ENCODE measurements around the gene ERC2. TPM values are rescaled to one million over a fixed set of nuclear protein-coding genes. Genes with fewer than 3 reads are reported as not detected.

The ERC2 gene
- total and polyA plus RNA-seq, 11 donors, result 0.16 to 3.8 (median 1.6) TPM

DNA sequence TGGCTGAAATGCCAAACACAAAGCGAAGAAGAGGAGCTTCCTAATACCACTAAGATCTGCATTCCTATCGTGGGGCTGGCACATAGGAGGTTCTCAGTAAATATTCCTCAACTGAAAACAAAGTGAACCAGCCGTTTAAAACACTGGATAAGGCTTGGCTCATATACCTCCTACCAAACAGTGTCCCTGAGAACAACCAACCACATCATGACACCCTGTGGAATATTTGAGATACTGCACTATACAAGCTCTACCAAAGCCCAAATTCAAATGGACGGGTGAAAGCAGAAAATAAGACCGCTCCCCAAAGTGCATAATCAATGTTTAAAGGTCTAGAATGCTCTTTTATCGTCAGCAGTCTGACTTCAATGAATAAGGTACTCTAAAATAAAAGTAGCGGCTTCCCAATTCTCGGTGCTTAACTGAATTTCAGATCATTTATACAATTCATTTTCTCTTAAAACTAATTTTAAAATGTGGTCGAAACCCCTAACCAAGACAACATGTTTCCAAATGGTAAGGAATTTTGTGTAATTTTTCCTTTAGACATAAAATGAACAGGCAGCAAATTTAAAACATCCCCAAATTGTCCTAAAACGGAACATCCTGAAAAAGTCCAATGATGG, 425.8 kb downstream of the ERC2 start:
- intact Hi-C loops (cut with DNase I), result loop anchor here (2.0 to 10.0 kb wide), 6 partner anchors 295 to 560 kb away; partner anchors contain the start of gene WNT5A (in 7 of the 10)
- Histone ChIP-seq H3K36me3 (no peaks in the 10 kb centered on the region), H3K9me3 (peaks cover 0 to 29% (median 13%) of the 10 kb centered on the region in 12 donors), H3K27ac (no peak overlapping the region), H3K27me3 (peaks cover 0 to 31% (median 0%) of the 10 kb centered on the region in 9 donors), H3K4me1 (no peaks in the 10 kb centered on the region), H3K4me3 (no peak overlapping the region)
- DNase-seq (no peak), ATAC-seq (peak; percentile 51 to 80 (median 74))
- TF ChIP-seq, protein P1, sequence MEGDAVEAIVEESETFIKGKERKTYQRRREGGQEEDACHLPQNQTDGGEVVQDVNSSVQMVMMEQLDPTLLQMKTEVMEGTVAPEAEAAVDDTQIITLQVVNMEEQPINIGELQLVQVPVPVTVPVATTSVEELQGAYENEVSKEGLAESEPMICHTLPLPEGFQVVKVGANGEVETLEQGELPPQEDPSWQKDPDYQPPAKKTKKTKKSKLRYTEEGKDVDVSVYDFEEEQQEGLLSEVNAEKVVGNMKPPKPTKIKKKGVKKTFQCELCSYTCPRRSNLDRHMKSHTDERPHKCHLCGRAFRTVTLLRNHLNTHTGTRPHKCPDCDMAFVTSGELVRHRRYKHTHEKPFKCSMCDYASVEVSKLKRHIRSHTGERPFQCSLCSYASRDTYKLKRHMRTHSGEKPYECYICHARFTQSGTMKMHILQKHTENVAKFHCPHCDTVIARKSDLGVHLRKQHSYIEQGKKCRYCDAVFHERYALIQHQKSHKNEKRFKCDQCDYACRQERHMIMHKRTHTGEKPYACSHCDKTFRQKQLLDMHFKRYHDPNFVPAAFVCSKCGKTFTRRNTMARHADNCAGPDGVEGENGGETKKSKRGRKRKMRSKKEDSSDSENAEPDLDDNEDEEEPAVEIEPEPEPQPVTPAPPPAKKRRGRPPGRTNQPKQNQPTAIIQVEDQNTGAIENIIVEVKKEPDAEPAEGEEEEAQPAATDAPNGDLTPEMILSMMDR (IDR thresholded peaks at IDR 0.05), result peak in 11 of 12 donors; percentile 34 to 58 (median 52)
- no peak for TF ChIP-seq POLR2A (IDR thresholded peaks at IDR 0.05)
- 51 to 57% (median 53%) methylated on average over 10 of the region's 10 CpGs for WGBS, 4 donors

DNA sequence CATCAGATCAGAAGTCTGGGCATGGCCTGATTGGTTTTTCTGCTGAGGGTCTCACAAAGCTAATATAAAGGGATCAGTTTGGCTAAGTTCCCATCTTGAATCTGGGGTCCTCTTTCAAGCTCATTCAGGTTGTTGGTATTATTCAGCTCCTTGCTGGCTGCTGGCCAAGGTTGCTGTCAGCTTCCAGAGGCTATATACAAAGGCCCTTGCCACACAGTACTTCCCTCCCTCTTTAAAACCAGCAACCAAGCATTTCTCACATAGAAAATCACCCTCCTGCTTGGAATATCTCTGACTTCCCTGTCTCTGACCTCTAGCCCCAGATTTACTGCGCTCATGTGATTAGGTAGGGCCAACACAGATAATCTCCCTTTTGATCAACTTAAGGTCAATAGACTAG, 442.9 kb downstream of the ERC2 start:
- ATAC-seq, result no peak
- intact Hi-C loops (cut with DNase I), result no loop called here
- Histone ChIP-seq H3K36me3 (no peaks in the 10 kb centered on the region), H3K27me3 (peaks cover 0 to 59% (median 3%) of the 10 kb centered on the region in 9 donors), H3K4me1 (no peaks in the 10 kb centered on the region), H3K4me3 (no peak overlapping the region), H3K27ac (no peak overlapping the region), H3K9me3 (no peaks in the 10 kb centered on the region)
- TF ChIP-seq, protein P1 (IDR thresholded peaks at IDR 0.05), result no peak
- no peak for TF ChIP-seq POLR2A (IDR thresholded peaks at IDR 0.05)
- WGBS, 4 donors, result 77 to 90% (median 80%) methylated on average over 1 of the region's 1 CpG
- DNase-seq, result no peak

DNA sequence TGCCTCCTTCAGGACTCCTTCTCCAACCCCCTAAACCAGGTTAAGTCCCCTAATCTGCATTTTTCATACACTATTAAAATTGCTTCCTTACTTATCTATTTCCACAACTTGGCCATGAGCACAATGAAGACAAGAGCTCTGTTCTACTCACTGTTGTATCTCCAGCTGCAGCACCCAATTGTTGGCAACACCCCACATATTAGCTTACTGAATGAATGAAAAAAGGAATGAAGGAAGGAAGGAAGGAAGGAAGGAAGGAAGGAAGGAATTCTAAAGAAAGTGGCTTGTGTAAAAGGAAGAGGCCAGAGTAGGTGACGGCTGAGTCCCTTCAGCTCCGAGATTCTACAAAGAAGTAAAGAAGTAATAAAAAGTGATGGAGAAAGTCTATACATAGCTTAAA, 444.7 kb downstream of the ERC2 start:
- no peak for ATAC-seq
- H3K27me3 ChIP-seq, result peaks cover 0 to 43% (median 0%) of the 10 kb centered on the region in 9 donors

DNA sequence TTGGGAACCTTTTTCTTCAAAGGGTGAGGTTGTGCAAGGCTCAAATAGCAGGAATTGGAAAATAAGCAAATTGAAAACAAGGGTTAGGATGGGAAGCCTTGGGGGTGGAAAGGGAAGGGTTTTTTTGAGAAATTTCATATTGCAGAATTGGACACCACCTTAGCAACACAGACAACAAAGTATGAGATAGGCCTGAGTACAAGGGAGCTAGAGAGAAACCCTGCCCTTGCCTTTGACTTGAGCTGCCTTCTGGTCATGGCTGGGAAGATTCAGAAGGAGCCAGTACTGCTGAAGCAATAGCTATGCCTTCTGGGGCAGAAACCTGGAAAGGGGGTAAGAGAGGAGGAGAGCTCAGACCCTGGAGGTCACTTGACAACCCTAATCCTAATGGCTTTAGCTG, 445.6 kb downstream of the ERC2 start:
- ATAC-seq, result no peak
- Histone ChIP-seq H3K27ac (no peak overlapping the region), H3K9me3 (no peaks in the 10 kb centered on the region), H3K36me3 (no peaks in the 10 kb centered on the region), H3K4me3 (no peak overlapping the region), H3K4me1 (peaks cover 0 to 14% (median 0%) of the 10 kb centered on the region in 12 donors), H3K27me3 (peaks cover 0 to 37% (median 0%) of the 10 kb centered on the region in 9 donors)
- TF ChIP-seq, protein P1 (IDR thresholded peaks at IDR 0.05), result no peak
- no peak for TF ChIP-seq POLR2A (IDR thresholded peaks at IDR 0.05)
- intact Hi-C loops (cut with DNase I), result no loop called here
- DNase-seq, result no peak

More for the DNA sequence above, 444.7 kb downstream of the ERC2 start:
- 70 to 90% (median 78%) methylated on average over 2 of the region's 2 CpGs for WGBS, 4 donors
- Histone ChIP-seq H3K9me3 (no peaks in the 10 kb centered on the region), H3K4me3 (no peak overlapping the region), H3K4me1 (peaks cover 0 to 14% (median 0%) of the 10 kb centered on the region in 12 donors), H3K27ac (no peak overlapping the region), H3K36me3 (no peaks in the 10 kb centered on the region)
- DNase-seq, result no peak
- TF ChIP-seq, protein P1 (IDR thresholded peaks at IDR 0.05), result no peak
- TF ChIP-seq POLR2A (IDR thresholded peaks at IDR 0.05), result no peak
- intact Hi-C loops (cut with DNase I), result no loop called here

Measured in heart left ventricle (tissue), 16 donors.